Ovary (tissue), 9 donors: ENCODE results near the gene TTC33. TPM values are rescaled to one million over a fixed set of nuclear protein-coding genes. Genes with fewer than 3 reads are reported as not detected.
A peak's percentile ranks its signal among the peaks of the same experiment; 100 is the strongest.
"Not testable (repeated sequence)": the region's sequence is repeated elsewhere in the genome, so short reads cannot be mapped to it uniquely, and the experiment has no call there.

Experiments used
- DNase-seq, 5 donors: peaks; one replicate each; pipeline ENCODE4 v3.0.0-alpha.2; 2019 to 2020
- H3K27ac ChIP-seq, 2 donors: fragments of 200-600 bp; one replicate each; pipeline versions ENCODE4 v1.5.1 to v1.8.0; 2019 to 2022
- H3K27me3 ChIP-seq: fragments of 200-600 bp; one replicate; pipeline ENCODE4 v1.8.0; 2022
- H3K36me3 ChIP-seq: fragments of 200-600 bp; sonication (generic); one replicate; pipeline ENCODE4 v1.5.1; 2019
- H3K4me1 ChIP-seq: one replicate; pipeline ENCODE4 v1.8.1; 2013; ENCODE audit warnings: mild to moderate bottlenecking, moderate library complexity; ENCODE audit not compliant: insufficient read depth
- H3K4me3 ChIP-seq: fragments of 200-600 bp; sonication (generic); one replicate; pipeline ENCODE4 v1.5.1; 2017
- H3K9me3 ChIP-seq, 2 donors: fragments of 200-600 bp in 1 of 2; sonication (generic) in 1 of 2; one replicate each; pipeline versions ENCODE4 v1.5.1 to v1.8.1; 2013 to 2019; ENCODE audit warnings: mild to moderate bottlenecking in 1 of 2, moderate library complexity in 1 of 2
- EP300 ChIP-seq: sonication (generic); formaldehyde crosslinking; IDR thresholded peaks from one replicate; pipeline ENCODE4 v1.6.1; 2017; ENCODE audit warnings: antibody characterized with exemption
- POLR2A ChIP-seq: fragments of 450-650 bp; IDR thresholded peaks from one replicate; pipeline ENCODE4 v1.6.1; 2017; ENCODE audit warnings: antibody characterized with exemption, mild to moderate bottlenecking, moderate library complexity
- WGBS, 3 donors: extraction: QIAGEN DNeasy Blood & Tissue Kit in 1 of 3; methylation state at CpG; one replicate each; pipeline versions ENCODE4 v1.1.5 to v1.1.7; 2013 to 2017; 5-methylcytosine and 5-hydroxymethylcytosine counted together
- intact Hi-C, 4 donors: fragments of 100-400 bp; cut with DNase I; formaldehyde crosslinking; loops; one replicate each; pipeline versions ENCODE4 v1.11.0 to v1.15.1; 2022 to 2023
- polyA plus RNA-seq, 2 donors: library from polyadenylated mRNA; stranded (reverse); fragments of 200-250 nt in 1 of 2; fragments of 350-450 nt in 1 of 2; fragmentation: Illumina TruSeq in 1 of 2; extraction: RNeasy Lipid Tissue Mini Kit (QIAGEN cat#74804) in 1 of 2; gene quantifications; one replicate each; pipeline ENCODE4 v1.2.3, GENCODE V29; 2013 to 2014
- total RNA-seq, 7 donors: library from RNA; depleted of rRNA in 2 of 7; stranded (reverse); fragments of >200 nt in 2 of 7; fragmentation: NEBNext Ultra II Directional in 3 of 7; extraction: Animal tissue kit (Norgen Biotek cat#: 25700) in 3 of 7; gene quantifications; one replicate each; pipeline versions ENCODE4 v1.1.0 to v1.2.4, GENCODE V29; 2016 to 2023
- TF ChIP-seq, protein P1 (sequence below), 3 donors: fragments of 450-650 bp in 2 of 3; fragments of 200-600 bp in 1 of 3; IDR thresholded peaks; one replicate each; pipeline versions ENCODE4 v1.5.1 to v1.8.0; 2016 to 2022; ENCODE audit warnings: antibody characterized with exemption in 3 of 3, mild to moderate bottlenecking in 1 of 3
- donor health status: DM: no; HTN: no; CAD: no; lungs with moderate emphysema.
- donor health status: DM: no; HTN: no; CAD: no.
- donor health status: Bipolar disorder and iron deficiency.
- donor health status: DM: yes; HTN: yes; CAD: no.
- donor health status: DM: no; HTN: no; CAD: no.
- donor health status: DM: yes; HTN: yes; CAD: no.

The TTC33 gene
- total and polyA plus RNA-seq, 9 donors: 10.6 to 26.0 (median 18.8) TPM

DNA sequence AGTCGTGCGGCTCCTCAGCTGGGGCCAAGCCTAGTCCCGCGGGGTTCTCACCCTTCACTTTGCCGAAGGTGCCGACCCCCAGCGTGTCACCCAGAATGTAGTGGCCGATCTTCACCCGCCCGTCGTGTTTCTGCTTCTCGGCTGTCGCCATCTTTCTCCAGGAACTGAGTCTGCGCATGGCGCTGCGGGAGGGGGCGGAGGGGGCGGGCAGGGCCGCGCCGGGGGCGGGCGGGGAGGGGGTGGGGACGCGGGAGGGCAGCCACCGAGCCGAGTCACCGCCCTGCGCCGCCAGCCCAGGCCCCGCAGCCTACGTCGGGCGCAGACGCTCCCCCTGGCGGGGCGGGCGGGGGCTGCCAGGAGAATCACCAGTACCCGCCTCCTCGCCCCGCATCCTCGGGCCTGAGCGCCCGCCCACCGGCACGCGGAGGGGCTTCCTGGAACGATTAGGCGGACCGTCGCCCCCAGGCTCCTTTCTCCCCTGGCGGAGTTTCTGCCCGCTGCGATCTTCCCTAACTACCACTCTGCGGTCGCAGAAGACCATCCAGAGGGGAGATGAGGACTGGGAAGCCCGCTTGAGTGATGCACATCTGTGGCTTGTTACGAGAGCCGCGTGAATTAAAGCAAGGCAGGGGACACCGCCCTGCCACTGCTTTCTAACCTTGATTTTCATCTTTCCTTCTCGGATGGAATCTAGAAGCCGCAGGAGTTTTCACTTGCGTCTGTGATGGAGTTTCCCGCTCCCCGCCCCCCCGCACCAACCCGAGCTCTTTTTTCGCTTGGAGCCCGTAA lies 42.4 kb upstream of the TTC33 start, which contains the start of gene PRKAA1:
TSS of gene PRKAA1 (minus strand) at position 363 of the 789 bp plus-strand sequence. CDS start at position 178, 185 bp downstream.
- H3K4me3 ChIP-seq: peak within 1 kb of the TSS; percentile 95
- no peaks in the 10 kb centered on the region for H3K27me3 ChIP-seq
- peak; percentile 85 to 94 (median 91) for DNase-seq
- H3K27ac ChIP-seq: peak within 1 kb of the TSS; percentile 93 to 96
- intact Hi-C loops: no loop called here
- H3K4me1 ChIP-seq: peaks cover 4% of the 10 kb centered on the region
- no peaks in the 10 kb centered on the region for H3K36me3 ChIP-seq
- no peaks in the 10 kb centered on the region for H3K9me3 ChIP-seq
- TF ChIP-seq, protein P1, sequence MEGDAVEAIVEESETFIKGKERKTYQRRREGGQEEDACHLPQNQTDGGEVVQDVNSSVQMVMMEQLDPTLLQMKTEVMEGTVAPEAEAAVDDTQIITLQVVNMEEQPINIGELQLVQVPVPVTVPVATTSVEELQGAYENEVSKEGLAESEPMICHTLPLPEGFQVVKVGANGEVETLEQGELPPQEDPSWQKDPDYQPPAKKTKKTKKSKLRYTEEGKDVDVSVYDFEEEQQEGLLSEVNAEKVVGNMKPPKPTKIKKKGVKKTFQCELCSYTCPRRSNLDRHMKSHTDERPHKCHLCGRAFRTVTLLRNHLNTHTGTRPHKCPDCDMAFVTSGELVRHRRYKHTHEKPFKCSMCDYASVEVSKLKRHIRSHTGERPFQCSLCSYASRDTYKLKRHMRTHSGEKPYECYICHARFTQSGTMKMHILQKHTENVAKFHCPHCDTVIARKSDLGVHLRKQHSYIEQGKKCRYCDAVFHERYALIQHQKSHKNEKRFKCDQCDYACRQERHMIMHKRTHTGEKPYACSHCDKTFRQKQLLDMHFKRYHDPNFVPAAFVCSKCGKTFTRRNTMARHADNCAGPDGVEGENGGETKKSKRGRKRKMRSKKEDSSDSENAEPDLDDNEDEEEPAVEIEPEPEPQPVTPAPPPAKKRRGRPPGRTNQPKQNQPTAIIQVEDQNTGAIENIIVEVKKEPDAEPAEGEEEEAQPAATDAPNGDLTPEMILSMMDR (IDR thresholded peaks at IDR 0.05): peak; percentile 64 to 68 (median 67)
- peak; percentile 52 for TF ChIP-seq EP300
- peak; percentile 61 for TF ChIP-seq POLR2A
- 0 to 1% (median 0%) methylated on average over 35 to 70 of the region's 70 CpGs for WGBS, 3 donors

DNA sequence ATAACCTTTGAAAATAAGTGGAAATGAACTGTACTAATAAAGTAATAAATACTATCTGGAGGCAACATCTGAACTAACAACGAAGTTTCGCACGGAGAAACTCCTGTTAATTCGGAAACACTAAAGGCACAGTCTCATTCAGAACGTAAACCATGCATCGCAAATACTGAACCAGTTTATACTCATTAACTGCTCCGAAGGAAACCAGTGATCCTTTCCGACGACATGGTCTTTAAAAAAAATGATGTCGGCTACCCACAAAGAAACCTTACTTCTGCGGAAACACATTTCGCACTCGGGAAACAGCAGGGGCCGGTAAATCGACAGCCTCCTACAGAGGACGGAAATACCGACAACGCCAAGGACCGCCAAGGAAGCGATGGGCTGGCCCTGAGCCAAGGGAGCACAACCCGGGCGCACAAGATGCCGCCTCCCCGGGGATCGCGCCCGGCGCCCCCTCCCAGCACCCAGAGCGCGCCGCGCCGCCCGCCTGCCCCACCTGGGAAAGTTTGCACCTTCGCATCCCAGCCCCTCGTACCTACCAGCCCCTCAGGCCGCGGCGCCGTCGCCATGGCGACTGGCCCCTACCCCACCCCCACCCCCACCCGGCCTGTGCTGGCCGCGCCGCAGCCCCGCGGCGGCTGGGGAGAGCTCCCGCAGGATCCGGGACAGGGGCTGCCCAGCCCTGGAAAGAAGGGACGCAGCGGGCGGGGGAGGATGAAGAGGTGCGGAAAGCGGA lies 41.7 kb upstream of the TTC33 start:
- Histone ChIP-seq H3K4me3 (peak overlapping the region; percentile 95), H3K4me1 (peaks cover 6% of the 10 kb centered on the region), H3K36me3 (no peaks in the 10 kb centered on the region), H3K9me3 (no peaks in the 10 kb centered on the region), H3K27ac (peak overlapping the region; percentile 93 to 96), H3K27me3 (no peaks in the 10 kb centered on the region)
- TF ChIP-seq, protein P1 (IDR thresholded peaks at IDR 0.05): no peak
- no peak for TF ChIP-seq EP300
- TF ChIP-seq POLR2A: no peak
- 0 to 1% (median 0%) methylated on average over 43 to 56 of the region's 56 CpGs for WGBS, 3 donors
- DNase-seq: peak; percentile 72 to 87 (median 82)
- intact Hi-C loops: no loop called here

DNA sequence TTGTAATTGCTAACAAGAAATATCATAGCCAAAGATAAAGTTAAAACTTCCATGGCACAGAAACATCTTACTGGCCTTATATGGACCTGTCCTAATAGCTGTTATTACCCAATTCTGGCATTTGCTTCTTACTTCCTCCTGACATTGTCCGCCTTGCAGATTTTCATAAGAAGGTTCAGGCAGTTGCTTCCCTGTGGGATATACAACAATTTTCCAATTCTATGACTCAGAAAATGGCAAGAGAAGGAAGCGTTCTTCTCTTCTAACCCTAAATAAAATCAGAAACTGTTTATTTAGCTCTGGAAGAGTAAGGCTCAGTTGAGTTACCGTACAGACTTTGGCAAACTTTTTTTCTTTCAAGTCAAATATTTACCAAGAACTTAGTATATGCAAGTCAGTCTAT lies 40.7 kb upstream of the TTC33 start:
- H3K4me1 ChIP-seq: peaks cover 6% of the 10 kb centered on the region
- TF ChIP-seq EP300 (no peak), POLR2A (no peak)
- TF ChIP-seq, protein P1 (IDR thresholded peaks at IDR 0.05): no peak
- no peak for DNase-seq
- no peaks in the 10 kb centered on the region for H3K36me3 ChIP-seq
- H3K4me3 ChIP-seq: peak overlapping the region; percentile 95
- intact Hi-C loops: no loop called here
- no peaks in the 10 kb centered on the region for H3K27me3 ChIP-seq
- WGBS, 3 donors: 23 to 28% (median 25%) methylated on average over 3 of the region's 3 CpGs
- H3K9me3 ChIP-seq: no peaks in the 10 kb centered on the region
- no peak overlapping the region for H3K27ac ChIP-seq

DNA sequence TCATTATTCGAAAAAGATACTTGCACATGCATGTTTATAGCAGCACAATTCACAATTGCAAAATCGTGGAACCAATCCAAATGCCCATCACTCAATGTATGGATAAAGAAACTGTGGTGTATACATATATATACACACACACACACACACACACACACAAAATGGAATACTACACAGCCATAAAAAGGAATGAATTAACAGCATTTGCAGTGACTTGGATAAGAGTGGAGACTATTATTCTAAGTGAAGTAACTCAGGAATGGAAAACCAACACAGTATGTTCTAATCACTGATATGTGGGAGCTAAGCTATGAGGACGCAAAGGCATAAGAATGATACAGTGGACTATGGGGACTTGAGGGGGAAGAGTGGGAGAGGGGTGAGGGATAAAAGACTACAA lies 39.1 kb upstream of the TTC33 start:
- not testable (repeated sequence) for H3K27ac ChIP-seq

DNA sequence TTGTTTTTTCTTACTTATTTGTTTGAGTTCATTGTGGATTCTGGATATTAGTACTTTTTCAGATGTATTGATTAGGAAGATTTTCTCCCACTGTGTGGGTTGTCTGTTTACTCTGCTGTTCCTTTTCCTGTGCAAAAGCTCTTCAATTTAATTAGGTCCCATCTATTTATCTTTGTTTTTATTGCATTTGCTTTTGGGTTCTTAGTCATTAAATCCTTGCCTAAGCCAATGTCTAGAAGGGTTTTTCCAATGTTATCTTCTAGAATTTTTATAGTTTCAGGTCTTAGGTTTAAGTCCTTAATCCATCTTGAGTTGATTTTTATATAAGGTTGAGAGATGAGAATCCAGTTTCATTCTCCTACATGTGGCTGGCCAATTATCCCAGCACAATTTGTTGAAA lies 38.6 kb upstream of the TTC33 start:
- H3K27me3 ChIP-seq, H3K36me3 ChIP-seq, DNase-seq, H3K27ac ChIP-seq, H3K4me3 ChIP-seq, intact Hi-C loops, H3K4me1 ChIP-seq, H3K9me3 ChIP-seq: not testable (repeated sequence)

More for the DNA sequence above, 39.1 kb upstream of the TTC33 start:
- H3K27me3 ChIP-seq, DNase-seq, intact Hi-C loops, H3K4me3 ChIP-seq, H3K9me3 ChIP-seq, H3K36me3 ChIP-seq, H3K4me1 ChIP-seq: not testable (repeated sequence)
- WGBS, 3 donors: 88 to 93% (median 91%) methylated on average over 3 of the region's 3 CpGs

DNA sequence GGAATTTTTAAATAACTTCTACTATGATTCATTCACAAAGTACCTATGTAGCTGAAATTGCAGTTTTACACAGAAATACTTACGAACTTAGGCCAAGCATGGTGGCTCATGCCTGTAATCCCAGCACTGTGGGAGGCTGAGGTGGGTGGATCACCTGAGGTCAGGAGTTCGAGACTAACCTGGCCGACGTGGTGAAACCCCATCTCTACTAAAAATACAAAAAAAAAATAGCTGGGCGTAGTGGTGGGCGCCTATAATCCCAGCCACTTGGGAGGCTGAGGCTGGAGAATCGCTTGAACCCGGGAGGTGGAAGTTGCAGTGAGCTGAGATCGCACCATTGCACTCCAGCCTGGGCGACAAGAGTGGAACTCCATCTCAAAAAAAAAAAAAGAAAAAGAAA lies 36.9 kb upstream of the TTC33 start:
- H3K9me3 ChIP-seq, intact Hi-C loops, H3K27me3 ChIP-seq, H3K4me1 ChIP-seq, DNase-seq, H3K27ac ChIP-seq, H3K36me3 ChIP-seq, H3K4me3 ChIP-seq: not testable (repeated sequence)
- 94 to 95% (median 94%) methylated on average over 10 of the region's 10 CpGs for WGBS, 3 donors
